PC-3 (cell line): Measurements from ENCODE around the gene TXNDC16.

Experiments used
- CTCF ChIP-seq: fragments of 300-600 bp; sonication (generic); conservative IDR thresholded peaks from 2 replicates; pipeline ENCODE4 v1.5.1; 2017; ENCODE audit warnings: antibody characterized with exemption, low read depth, mild to moderate bottlenecking, low read length
- EZH2 ChIP-seq: fragments of 300-600 bp; sonication (generic); IDR thresholded peaks from one replicate; pipeline ENCODE4 v1.6.1; 2017; ENCODE audit warnings: antibody characterized with exemption, mild to moderate bottlenecking, low read length; ENCODE audit not compliant: unreplicated experiment
- EZH2phosphoT487 ChIP-seq: fragments of 300-600 bp; sonication (generic); IDR thresholded peaks from 2 replicates; pipeline ENCODE4 v1.6.1; 2018; ENCODE audit warnings: mild to moderate bottlenecking, antibody characterized with exemption, low read length, borderline replicate concordance

GRCh38 chr14:52430474-52430873 is 121.8 kb downstream of the TXNDC16 start:
- TF ChIP-seq CTCF (no peak), EZH2 (no peak), EZH2phosphoT487 (no peak)
